HFF-Myc (cell line): ENCODE data around the gene STK16.

ENCODE experiments used
- DNase-seq: peaks from one replicate; pipeline ENCODE4 v3.0.0-alpha.2; 2011; ENCODE audit warnings: low read depth; ENCODE audit errors: extremely low read depth
- H3K4me3 ChIP-seq: replicated peaks from 2 replicates; pipeline ENCODE4 v1.5.1; 2011; ENCODE audit warnings: low read depth, mild to moderate bottlenecking, control low read depth, low read length
- CTCF ChIP-seq: IDR thresholded peaks from 2 replicates; pipeline ENCODE4 v1.5.1; 2012; ENCODE audit warnings: mild to moderate bottlenecking, low read depth, low read length, control low read depth; ENCODE audit errors: missing control alignments

The STK16 gene

GRCh38 chr2:219205165-219205538 lies 40.1 kb upstream of the STK16 start:
- no peak for TF ChIP-seq CTCF
- no peak for DNase-seq
- no peak overlapping the region for H3K4me3 ChIP-seq

GRCh38 chr2:219205981-219206327 lies 39.3 kb upstream of the STK16 start:
- no peak for TF ChIP-seq CTCF
- H3K4me3 ChIP-seq = peak overlapping the region; percentile 52
- no peak for DNase-seq

- H3K4me3 ChIP-seq = peak within 1 kb of the TSS; percentile 52
- DNase-seq = no peak
- no peak for TF ChIP-seq CTCF
Observed at GRCh38 chr2:219206328-219207133, 38.7 kb upstream of the STK16 start, which contains the start of gene ZFAND2B. Gene ZFAND2B, plus strand, starts transcription at chr2:219206782. Its CDS starts 206 bp downstream, at chr2:219206988.

- DNase-seq = no peak
- H3K4me3 ChIP-seq = peak overlapping the region; percentile 52
- no peak for TF ChIP-seq CTCF
Observed at GRCh38 chr2:219207134-219207883, 38.0 kb upstream of the STK16 start.

GRCh38 chr2:219207884-219208740 lies 37.2 kb upstream of the STK16 start:
- no peak for DNase-seq
- H3K4me3 ChIP-seq = peak overlapping the region; percentile 52

More at GRCh38 chr2:219207884-219208740, 37.2 kb upstream of the STK16 start:
- TF ChIP-seq CTCF = no peak
